GM12878 (cell line): Measurements from ENCODE around the gene SIGLEC12. TPM values are rescaled to one million over a fixed set of nuclear protein-coding genes. Genes with fewer than 3 reads are reported as not detected.

Experiments used
- ATAC-seq: fragments of 200-7000 bp; cut with Tn5 transposase; 3 replicates; pipeline ENCODE4 v1.9.1; 2020; ENCODE audit warnings: mild to moderate bottlenecking, moderate library complexity
- BruUV-seq: library from RNA; stranded (reverse); fragments of 400-500 nt; replicated peaks from 2 replicates; lab custom pipeline; 2021; lab: Mats Ljungman, UMichigan
- CTCF ChIA-PET: fragments of 300-600 bp; sonication (Branson Sonifier 250); formaldehyde crosslinking; extraction: SDS; loops from one replicate; lab custom pipeline; 2021; ENCODE audit warnings: inconsistent platforms; lab: Yijun Ruan, JAX
- POLR2A ChIA-PET: fragments of 350-600 bp; formaldehyde crosslinking; extraction: SDS; loops from one replicate; lab custom pipeline; 2021; ENCODE audit warnings: inconsistent platforms; lab: Charles Lee
- RAD21 ChIA-PET: fragments of 300-600 bp; sonication (Branson Sonifier 250); formaldehyde crosslinking; loops from one replicate; lab custom pipeline; 2023; ENCODE audit warnings: antibody characterized with exemption; ENCODE audit not compliant: unreplicated experiment; lab: Charles Lee
- SMC1A ChIA-PET: fragments of 300-600 bp; sonication (Branson Sonifier 250); formaldehyde crosslinking; loops from one replicate; lab custom pipeline; 2023; ENCODE audit not compliant: unreplicated experiment, uncharacterized antibody; lab: Charles Lee
- DNase-seq: peaks from one replicate; pipeline ENCODE4 v3.0.0-alpha.2; 2011; ENCODE audit warnings: low read depth, low spot score
- FAIRE-seq: peaks from 3 replicates; lab custom pipeline; 2011; peaks lifted over from hg19 to GRCh38; lab: Jason Lieb, UNC
- H2AFZ ChIP-seq: 2 replicates; pipeline ENCODE4 v1.6.0; 2011; ENCODE audit warnings: low read depth, low read length, control low read depth; ENCODE audit not compliant: control insufficient read depth
- H3K27ac ChIP-seq: 2 replicates; pipeline ENCODE4 v1.5.1; 2011; ENCODE audit warnings: control low read depth; ENCODE audit not compliant: control insufficient read depth, insufficient read depth
- H3K27me3 ChIP-seq, 2 experiments: replicated peaks in 1 of 2; 2 replicates each; pipeline versions ENCODE4 v1.6.0 to v1.6.1; 2011; ENCODE audit warnings: low read length in 1 of 2; ENCODE audit not compliant: control insufficient read depth in 2 of 2, insufficient read depth in 2 of 2
- H3K36me3 ChIP-seq, 2 experiments: 2 replicates each; pipeline ENCODE4 v1.5.1; 2011; ENCODE audit warnings: low read length in 1 of 2; ENCODE audit not compliant: control insufficient read depth in 2 of 2, insufficient read depth in 2 of 2
- H3K4me1 ChIP-seq: 2 replicates; pipeline ENCODE4 v1.6.1; 2011; ENCODE audit warnings: mild to moderate bottlenecking, low read length, moderate library complexity, mixed read lengths; ENCODE audit not compliant: control insufficient read depth, insufficient read depth
- H3K4me2 ChIP-seq: 2 replicates; pipeline ENCODE4 v1.6.0; 2011; ENCODE audit warnings: control low read depth; ENCODE audit not compliant: control insufficient read depth, insufficient read depth
- H3K4me3 ChIP-seq: fragments of 200-600 bp; sonication (generic); 2 replicates; pipeline ENCODE4 v1.5.1; 2016
- H3K79me2 ChIP-seq: 2 replicates; pipeline ENCODE4 v1.6.0; 2011; ENCODE audit warnings: low read length; ENCODE audit not compliant: control insufficient read depth, insufficient read depth
- H3K9ac ChIP-seq: 2 replicates; pipeline ENCODE4 v1.8.0; 2011; ENCODE audit warnings: low read length, control low read depth, mixed read lengths; ENCODE audit not compliant: control insufficient read depth, insufficient read depth
- H3K9me3 ChIP-seq: replicated peaks from 3 replicates; pipeline ENCODE4 v1.5.1; 2011; ENCODE audit warnings: mild to moderate bottlenecking, low read length; ENCODE audit not compliant: control insufficient read depth, insufficient read depth
- H4K20me1 ChIP-seq: 2 replicates; pipeline ENCODE4 v1.6.0; 2011; ENCODE audit not compliant: control insufficient read depth, insufficient read depth
- BACH1 ChIP-seq: fragments of 450-650 bp; IDR thresholded peaks from 2 replicates; pipeline ENCODE4 v1.6.1; 2017; ENCODE audit warnings: mild to moderate bottlenecking, borderline replicate concordance
- BHLHE40 ChIP-seq, 2 experiments: fragments of 450-650 bp in 1 of 2; IDR thresholded peaks; 2 replicates each; pipeline ENCODE4 v1.6.1; 2011 to 2017; ENCODE audit warnings: low read depth in 2 of 2, borderline replicate concordance in 1 of 2, improper control_type of control experiment in 1 of 2, low read length in 1 of 2, mild to moderate bottlenecking in 1 of 2
- CREB1 ChIP-seq: IDR thresholded peaks from 2 replicates; pipeline ENCODE4 v1.6.1; 2012; ENCODE audit warnings: low read depth, mild to moderate bottlenecking, inconsistent platforms
- CTCF ChIP-seq, 3 experiments: IDR thresholded peaks in 2 of 3; conservative IDR thresholded peaks in 1 of 3; 2 replicates each; pipeline ENCODE4 v1.5.1; 2011; ENCODE audit warnings: low read depth in 3 of 3, low read length in 3 of 3, mild to moderate bottlenecking in 3 of 3, control low read depth in 2 of 3, moderate library complexity in 2 of 3, inconsistent platforms in 1 of 3, mixed read lengths in 1 of 3; ENCODE audit not compliant: control insufficient read depth in 2 of 3, insufficient read depth in 1 of 3; ENCODE audit errors: extremely low read depth in 1 of 3
- DPF2 ChIP-seq: fragments of 450-650 bp; IDR thresholded peaks from 2 replicates; pipeline ENCODE4 v1.6.1; 2017; ENCODE audit warnings: mild to moderate bottlenecking
- ELK1 ChIP-seq: IDR thresholded peaks from 2 replicates; pipeline ENCODE4 v1.6.1; 2012; ENCODE audit warnings: low read depth, low read length, improper control_type of control experiment
- EZH2 ChIP-seq: IDR thresholded peaks from 2 replicates; pipeline ENCODE4 v1.6.1; 2012; ENCODE audit warnings: low read depth, mild to moderate bottlenecking, control low read depth, inconsistent platforms, low read length, borderline replicate concordance; ENCODE audit not compliant: control insufficient read depth
- NKRF ChIP-seq: fragments of 450-650 bp; conservative IDR thresholded peaks from 2 replicates; pipeline ENCODE4 v1.6.1; 2017; ENCODE audit warnings: mild to moderate bottlenecking, moderate library complexity
- TCF7 ChIP-seq: IDR thresholded peaks from 2 replicates; pipeline ENCODE4 v1.6.1; 2014; ENCODE audit warnings: antibody characterized with exemption, borderline replicate concordance
- USF2 ChIP-seq: IDR thresholded peaks from 2 replicates; pipeline ENCODE4 v1.6.1; 2011; ENCODE audit warnings: low read depth, low read length, improper control_type of control experiment, borderline replicate concordance
- ZNF622 ChIP-seq: fragments of 450-650 bp; IDR thresholded peaks from 2 replicates; pipeline ENCODE4 v1.6.1; 2017; ENCODE audit warnings: mild to moderate bottlenecking, inconsistent platforms
- ZNF687 ChIP-seq: fragments of 450-650 bp; IDR thresholded peaks from 2 replicates; pipeline ENCODE4 v1.6.1; 2017; ENCODE audit warnings: mild to moderate bottlenecking, moderate library complexity
- WGBS: methylation state at CpG from one replicate; pipeline ENCODE4 v1.1.6; 2016; ENCODE audit warnings: low lambda C conversion rate; ENCODE audit not compliant: insufficient replicate concordance, insufficient coverage; ENCODE audit errors: missing lambda C conversion rate; 5-methylcytosine and 5-hydroxymethylcytosine counted together
- in situ Hi-C: fragments of 300-500 bp; cut with MboI; formaldehyde crosslinking; loops from 9 replicates; pipeline ENCODE4 v1.14.3; 2018; ENCODE audit warnings: mixed read lengths
- intact Hi-C: fragments of 100-400 bp; cut with micrococcal nuclease; formaldehyde crosslinking; loops from one replicate; pipeline ENCODE4 v1.14.2; 2022; ENCODE audit not compliant: unreplicated experiment
- polyA plus RNA-seq, 11 experiments: library from polyadenylated mRNA; depleted of rRNA in 4 of 11; unstranded in 6 of 11; stranded (reverse) in 5 of 11; fragments of >200 nt; fragmentation: Nextera tagmentation in 4 of 11; fragmentation: Illumina TruSeq in 1 of 11; extraction: Ambion mirVana in 4 of 11; extraction: Trizol in 1 of 11; gene quantifications; 1 replicate in 1 of 11; 2 replicates in 10 of 11; pipeline versions ENCODE4 v1.2.1 to v1.2.3, GENCODE V29; 2011 to 2016; ENCODE audit warnings: inconsistent platforms in 2 of 11, missing spikeins in 2 of 11, low read depth in 1 of 11
- total RNA-seq, 4 experiments: library from RNA; depleted of rRNA in 3 of 4; stranded (reverse); fragments of >200 nt in 3 of 4; fragmentation: Illumina TruSeq in 1 of 4; extraction: Trizol in 1 of 4; gene quantifications; 2 replicates each; pipeline versions ENCODE4 v1.2.1 to v1.2.3, GENCODE V29; 2013 to 2021

Gene SIGLEC12
- total and polyA plus RNA-seq, 10 of the 15 experiments (the other 5 are each of a cell fraction or from before 2014, with no cell fraction given) = 0.03 to 0.18 (median 0.06) TPM; not detected in 5

GRCh38 chr19:51513968-51514367, 12.4 kb upstream of the SIGLEC12 start:
- Histone ChIP-seq H3K4me2 (no peak overlapping the region), H3K4me1 (no peaks in the 10 kb centered on the region), H3K9ac (no peak overlapping the region), H3K79me2 (no peaks in the 10 kb centered on the region), H3K27me3 (peaks cover 0 to 7% of the 10 kb centered on the region in 2 experiments; a peak in 1 of 4 replicates), H3K27ac (no peak overlapping the region), H2AFZ (no peak overlapping the region), H4K20me1 (no peaks in the 10 kb centered on the region), H3K9me3 (no peaks in the 10 kb centered on the region), H3K36me3 (no peaks in the 10 kb centered on the region), H3K4me3 (no peak overlapping the region)
- ChIA-PET POLR2A (no interaction called here), CTCF (interaction anchor here (0.9 to 8.0 kb wide), 20 partner anchors 9 to 174 kb away, joined by 3 to 111 read pairs (median 5); partner anchors contain the start of gene SIGLEC6), RAD21 (interaction anchor here (0.6 to 3.2 kb wide), 3 partner anchors 142 to 174 kb away, joined by 3 to 16 read pairs (median 3); no protein-coding TSS in a partner anchor), SMC1A (interaction anchor here (0.6 to 4.7 kb wide), 6 partner anchors 40 to 149 kb away, joined by 3 to 43 read pairs (median 3); partner anchors contain the start of gene SIGLEC10)
- no TSS peak for BruUV-seq
- DNase-seq = no peak
- FAIRE-seq = no peak
- WGBS = 0% methylated on average over 2 of the region's 2 CpGs
- in situ Hi-C loops = no loop called here
- ATAC-seq = no peak
- intact Hi-C loops = loop anchor here (5.0 kb wide), 2 partner anchors 42 to 143 kb away; no protein-coding TSS in a partner anchor
- no peak for TF ChIP-seq TCF7
- TF ChIP-seq USF2 = no peak
- TF ChIP-seq DPF2 = no peak
- no peak for TF ChIP-seq CTCF (IDR thresholded peaks at IDR 0.05 in 2 of 3, conservative IDR thresholded peaks at IDR 0.05 in 1 of 3; ENCODE audit: control insufficient read depth in 2 of 3, extremely low read depth in 1 of 3, insufficient read depth in 1 of 3, low read depth in 3 of 3, low read length in 3 of 3)
- TF ChIP-seq ELK1 = no peak
- TF ChIP-seq CREB1 = no peak
- no peak for TF ChIP-seq BACH1
- TF ChIP-seq EZH2 = no peak
- TF ChIP-seq ZNF687 = no peak
- no peak for TF ChIP-seq ZNF622
- TF ChIP-seq BHLHE40 (IDR thresholded peaks at IDR 0.05; ENCODE audit: borderline replicate concordance in 1 of 2, low read depth in 2 of 2, low read length in 1 of 2) = no peak
- TF ChIP-seq NKRF = no peak
